Colonic mucosa (tissue), 4 donors: ENCODE data around the gene AUTS2. TPM values are rescaled to one million over a fixed set of nuclear protein-coding genes. Genes with fewer than 3 reads are reported as not detected.

Experiments
- DNase-seq: peaks from one replicate; pipeline ENCODE4 v3.0.0-alpha.2; 2020
- H3K27ac ChIP-seq: fragments of 200-600 bp; one replicate; pipeline ENCODE4 v1.8.0; 2021
- H3K27me3 ChIP-seq: fragments of 200-600 bp; one replicate; pipeline ENCODE4 v1.8.0; 2021
- H3K36me3 ChIP-seq: fragments of 200-600 bp; one replicate; pipeline ENCODE4 v1.8.0; 2021
- H3K4me1 ChIP-seq: fragments of 200-600 bp; one replicate; pipeline ENCODE4 v1.8.0; 2021; ENCODE audit warnings: mild to moderate bottlenecking
- H3K4me3 ChIP-seq: fragments of 200-600 bp; one replicate; pipeline ENCODE4 v1.8.0; 2021
- H3K9ac ChIP-seq, 2 donors: one replicate each; pipeline ENCODE4 v1.7.0; 2013; ENCODE audit warnings: control low read depth in 2 of 2, low read depth in 2 of 2, low read length in 2 of 2
- H3K9me3 ChIP-seq: fragments of 200-600 bp; one replicate; pipeline ENCODE4 v1.8.0; 2021
- CTCF ChIP-seq: fragments of 200-600 bp; IDR thresholded peaks from one replicate; pipeline ENCODE4 v1.8.0; 2022; ENCODE audit warnings: antibody characterized with exemption, mild to moderate bottlenecking
- intact Hi-C: fragments of 100-400 bp; cut with DNase I; formaldehyde crosslinking; loops from one replicate; pipeline ENCODE4 v1.14.1; 2022
- total RNA-seq, 2 donors: library from RNA; stranded (reverse); fragmentation: NEBNext Ultra II Directional in 1 of 2; extraction: Animal tissue kit (Norgen Biotek cat#: 25700) in 1 of 2; gene quantifications; one replicate each; pipeline ENCODE4 v1.2.1, GENCODE V29; 2021
- donor health status: healthy.
- donor health status: DM: no; HTN: no; CAD: no.
- donor health status: DM: no; HTN: no; CAD: no.

The AUTS2 gene
- total RNA-seq, 2 donors from 2014 or later = 39.8 to 42.3 TPM

DNA sequence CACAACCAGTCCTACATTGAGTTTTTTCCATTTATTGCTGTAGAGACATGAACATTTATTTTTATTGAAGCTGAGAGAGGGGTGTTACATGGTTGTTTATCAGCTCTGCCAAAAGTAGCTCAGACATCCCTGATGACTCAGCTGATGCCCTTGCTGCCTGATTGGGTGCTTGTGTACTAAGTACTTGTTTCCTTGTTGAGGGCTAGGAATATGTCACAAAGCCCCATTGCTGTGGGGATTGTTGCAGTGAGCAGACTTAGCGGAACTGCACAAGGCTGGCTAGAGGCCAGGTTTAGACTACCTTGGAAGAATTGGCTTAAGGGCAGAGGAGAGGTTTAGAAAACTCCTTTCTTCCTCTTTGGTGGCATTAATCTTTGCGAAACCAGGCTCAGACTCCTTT, 110.6 kb downstream of the AUTS2 start:
- no peak for TF ChIP-seq CTCF
- Histone ChIP-seq H3K27me3 (no peaks in the 10 kb centered on the region), H3K4me3 (no peak overlapping the region), H3K9ac (no peak overlapping the region), H3K27ac (no peak overlapping the region), H3K36me3 (no peaks in the 10 kb centered on the region), H3K9me3 (no peaks in the 10 kb centered on the region), H3K4me1 (no peaks in the 10 kb centered on the region)
- DNase-seq = no peak
- intact Hi-C loops = no loop called here

DNA sequence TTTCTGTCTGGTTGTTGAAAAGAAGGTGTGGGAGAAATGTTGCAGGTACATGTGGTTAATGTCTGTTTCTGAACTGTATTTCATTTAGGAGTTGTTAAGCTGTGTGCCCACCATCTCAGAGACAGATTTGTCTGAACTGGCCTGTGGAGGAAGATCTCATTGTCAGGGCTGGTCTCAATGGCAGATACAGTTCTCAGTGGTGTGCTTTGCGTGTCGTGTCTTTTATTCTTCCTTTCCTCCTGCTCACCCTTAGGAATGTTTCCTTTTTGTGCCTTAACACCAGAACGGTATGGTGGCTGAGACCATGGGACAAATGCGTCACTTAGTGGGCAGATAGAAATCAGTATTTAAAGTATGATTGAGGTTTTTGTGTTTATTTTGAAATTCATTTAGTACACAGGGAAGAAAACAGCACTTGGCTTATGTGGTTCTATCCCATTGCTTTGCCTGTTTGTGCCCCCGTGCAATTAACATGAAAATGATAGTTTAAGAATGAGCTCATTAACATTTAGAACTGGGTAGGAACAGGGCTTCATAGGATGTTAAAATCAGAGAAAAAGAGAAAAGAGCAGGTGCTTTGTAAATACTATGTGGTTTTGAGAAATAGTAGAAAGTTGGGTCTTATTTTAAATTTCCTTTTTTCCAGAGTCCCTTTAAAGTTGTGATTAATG, 112.6 kb downstream of the AUTS2 start:
- DNase-seq = no peak
- TF ChIP-seq CTCF = no peak
- H3K27ac ChIP-seq = no peak overlapping the region
- no peaks in the 10 kb centered on the region for H3K36me3 ChIP-seq
- no peaks in the 10 kb centered on the region for H3K27me3 ChIP-seq
- no peaks in the 10 kb centered on the region for H3K9me3 ChIP-seq
- intact Hi-C loops = no loop called here
- H3K4me3 ChIP-seq = no peak overlapping the region
- H3K4me1 ChIP-seq = no peaks in the 10 kb centered on the region
- H3K9ac ChIP-seq = no peak overlapping the region

- intact Hi-C loops = no loop called here
- Histone ChIP-seq H3K36me3 (no peaks in the 10 kb centered on the region), H3K9me3 (no peaks in the 10 kb centered on the region), H3K4me3 (no peak overlapping the region), H3K27ac (no peak overlapping the region), H3K4me1 (no peaks in the 10 kb centered on the region), H3K27me3 (no peaks in the 10 kb centered on the region), H3K9ac (no peak overlapping the region)
- DNase-seq = no peak
- TF ChIP-seq CTCF = no peak
These were observed 116.8 kb downstream of the AUTS2 start for GRCh38 chr7:69714886-69715576.

- TF ChIP-seq CTCF = no peak
- DNase-seq = no peak
- no peaks in the 10 kb centered on the region for H3K27me3 ChIP-seq
- no peaks in the 10 kb centered on the region for H3K36me3 ChIP-seq
- H3K9me3 ChIP-seq = no peaks in the 10 kb centered on the region
- no peaks in the 10 kb centered on the region for H3K4me1 ChIP-seq
- no peak overlapping the region for H3K4me3 ChIP-seq
- intact Hi-C loops = no loop called here
- H3K9ac ChIP-seq = no peak overlapping the region
- H3K27ac ChIP-seq = no peak overlapping the region
These were observed 118.9 kb downstream of the AUTS2 start for GRCh38 chr7:69717221-69717620.

GRCh38 chr7:69719717-69720116, 121.4 kb downstream of the AUTS2 start:
- no peak overlapping the region for H3K27ac ChIP-seq
- H3K27me3 ChIP-seq = no peaks in the 10 kb centered on the region
- no peak overlapping the region for H3K9ac ChIP-seq
- no peak overlapping the region for H3K4me3 ChIP-seq
- H3K4me1 ChIP-seq = no peaks in the 10 kb centered on the region
- TF ChIP-seq CTCF = no peak
- intact Hi-C loops = no loop called here
- no peak for DNase-seq
- H3K36me3 ChIP-seq = no peaks in the 10 kb centered on the region
- no peaks in the 10 kb centered on the region for H3K9me3 ChIP-seq
